Stimulated activated CD8-positive, alpha-beta memory T cell treated with anti-CD3 and anti-CD28 coated beads, Interleukin-12 subunit alpha, Interleukin-12 subunit beta, amount 100 ng/mL, for 4 hours (primary cell): ENCODE data around the gene HLA-DQB1.
A peak's percentile ranks its signal among the peaks of the same experiment; 100 is the strongest.
"Not testable (repeated sequence)": the region's sequence is repeated elsewhere in the genome, so short reads cannot be mapped to it uniquely, and the experiment has no call there.

Experiments used
- DNase-seq: peaks from one replicate; pipeline ENCODE4 v3.0.0-alpha.2; 2020; ENCODE audit warnings: low read depth

Gene HLA-DQB1

GRCh38 chr6:32666420-32667300 is at the start of gene HLA-DQB1:
TSS of gene HLA-DQB1 (minus strand) at chr6:32666657. CDS start at chr6:32666607, 50 bp downstream.
- DNase-seq = peak; percentile 28

- no peak for DNase-seq
These were observed 46.8 kb upstream of the HLA-DQB1 start for GRCh38 chr6:32713241-32713640.

- no peak for DNase-seq
These were observed 43.2 kb upstream of the HLA-DQB1 start for GRCh38 chr6:32709625-32710024.

GRCh38 chr6:32705164-32705563 is 38.7 kb upstream of the HLA-DQB1 start:
- DNase-seq = not testable (repeated sequence)

- DNase-seq = no peak
These were observed 36.9 kb upstream of the HLA-DQB1 start for GRCh38 chr6:32703347-32703746.

- no peak for DNase-seq
These were observed 34.1 kb upstream of the HLA-DQB1 start for GRCh38 chr6:32700391-32701040.

GRCh38 chr6:32697031-32697430 is 30.6 kb upstream of the HLA-DQB1 start:
- DNase-seq = no peak

GRCh38 chr6:32692019-32692418 is 25.6 kb upstream of the HLA-DQB1 start:
- DNase-seq = peak; percentile 12

- DNase-seq = no peak
These were observed 23.4 kb upstream of the HLA-DQB1 start for GRCh38 chr6:32689531-32690501.

- DNase-seq = no peak
These were observed 19.1 kb upstream of the HLA-DQB1 start for GRCh38 chr6:32685603-32686002.

- no peak for DNase-seq
These were observed 17.8 kb upstream of the HLA-DQB1 start for GRCh38 chr6:32684246-32684645.

- no peak for DNase-seq
These were observed 13.6 kb upstream of the HLA-DQB1 start for GRCh38 chr6:32680055-32680454.

GRCh38 chr6:32679492-32679891 is 13.0 kb upstream of the HLA-DQB1 start:
- DNase-seq = no peak

- not testable (repeated sequence) for DNase-seq
These were observed 7.7 kb upstream of the HLA-DQB1 start for GRCh38 chr6:32674123-32674522.

- not testable (repeated sequence) for DNase-seq
These were observed 5.5 kb upstream of the HLA-DQB1 start for GRCh38 chr6:32671908-32672307.

- no peak for DNase-seq
These were observed 3.4 kb upstream of the HLA-DQB1 start for GRCh38 chr6:32669893-32670292.

- no peak for DNase-seq
These were observed 2.8 kb upstream of the HLA-DQB1 start for GRCh38 chr6:32669240-32669639.

- peak; percentile 41 for DNase-seq
These were observed 1.8 kb upstream of the HLA-DQB1 start for GRCh38 chr6:32668226-32668747.

- no peak for DNase-seq
These were observed 796 bp downstream of the HLA-DQB1 start for GRCh38 chr6:32665661-32666060.

GRCh38 chr6:32664827-32665362 is 1.6 kb downstream of the HLA-DQB1 start:
- DNase-seq = peak; percentile 39

GRCh38 chr6:32664354-32664753 is 2.1 kb downstream of the HLA-DQB1 start:
- DNase-seq = no peak

GRCh38 chr6:32662836-32663235 is 3.6 kb downstream of the HLA-DQB1 start:
- DNase-seq = no peak
